GM12892 (cell line): Measurements from ENCODE around the gene ATP5MK.

ENCODE experiments used
- POLR2A ChIP-seq: IDR thresholded peaks from 2 replicates; pipeline ENCODE4 v1.6.1; 2011; ENCODE audit warnings: low read depth, low read length, control low read depth
- POLR2AphosphoS5 ChIP-seq: IDR thresholded peaks from 2 replicates; pipeline ENCODE4 v1.6.1; 2011; ENCODE audit warnings: low read depth, low read length, control low read depth

DNA sequence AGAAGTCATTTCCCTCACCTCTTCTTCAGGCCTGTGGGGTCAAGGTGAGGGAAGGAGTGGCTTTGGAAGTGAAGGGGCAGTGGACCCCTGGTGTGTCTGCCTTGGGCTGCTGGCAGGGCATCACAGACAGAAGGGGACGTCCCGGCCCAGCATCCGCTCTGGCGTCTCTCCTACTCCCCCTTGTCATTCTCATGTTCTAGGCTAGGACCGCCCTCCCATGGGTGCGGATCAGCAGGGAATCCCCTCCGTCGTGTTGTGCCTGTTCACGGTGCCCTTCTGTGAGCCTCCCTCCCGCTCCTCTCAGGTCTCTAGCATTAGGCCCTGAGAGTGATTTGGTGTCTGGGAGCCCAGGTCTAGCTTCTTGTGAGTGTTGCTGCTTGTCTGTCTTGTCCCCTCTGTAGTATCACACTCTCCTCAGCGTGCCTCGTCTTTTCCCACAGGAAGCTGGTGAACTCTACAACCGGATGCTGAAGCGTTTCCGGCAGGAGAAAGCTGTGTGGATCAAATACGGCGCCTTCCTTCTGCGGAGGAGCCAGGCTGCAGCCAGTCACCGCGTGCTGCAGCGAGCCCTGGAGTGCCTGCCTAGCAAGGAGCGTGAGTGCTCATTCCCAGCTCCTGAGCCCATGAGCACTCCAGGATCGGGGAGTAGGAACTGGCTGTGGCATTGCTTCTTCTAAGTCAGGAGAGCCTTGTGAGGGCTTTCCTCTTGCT, 47.4 kb upstream of the ATP5MK start:
- no peak for TF ChIP-seq POLR2A
- no peak for TF ChIP-seq POLR2AphosphoS5
